Brain microvascular endothelial cell (primary cell): Measurements from ENCODE around the gene NOL4L.

ENCODE experiments used
- DNase-seq: peaks from one replicate; pipeline ENCODE4 v3.0.0-alpha.2; 2020
- H3K27ac ChIP-seq: fragments of 250-450 bp; sonication (Bioruptor Pico); 2 replicates; pipeline ENCODE4 v1.5.1; 2020; ENCODE audit warnings: mild to moderate bottlenecking, moderate library complexity
- H3K27me3 ChIP-seq: fragments of 250-450 bp; sonication (Bioruptor Pico); replicated peaks from 2 replicates; pipeline ENCODE4 v1.5.1; 2020; ENCODE audit warnings: mild to moderate bottlenecking
- H3K36me3 ChIP-seq: fragments of 250-450 bp; sonication (Bioruptor Pico); replicated peaks from 2 replicates; pipeline ENCODE4 v1.5.1; 2020; ENCODE audit warnings: mild to moderate bottlenecking
- H3K4me3 ChIP-seq: 2 replicates; pipeline ENCODE4 v1.5.1; 2011; ENCODE audit warnings: low read depth, mild to moderate bottlenecking, control low read depth, low read length, moderate library complexity
- CTCF ChIP-seq: IDR thresholded peaks from 2 replicates; pipeline ENCODE4 v1.5.1; 2011; ENCODE audit warnings: low read depth, mild to moderate bottlenecking, moderate library complexity, low read length, control low read depth, inconsistent platforms; ENCODE audit errors: missing control alignments
- in situ Hi-C: cut with HindIII; loops from 2 replicates; pipeline ENCODE4 v1.10.0; 2017; ENCODE audit warnings: low sequenced_read_pairs, low pct_ligation_motif_present

The NOL4L gene

GRCh38 chr20:32560482-32560988 lies 24.6 kb downstream of the NOL4L start:
- in situ Hi-C loops = no loop called here
- Histone ChIP-seq H3K27me3 (no peaks in the 10 kb centered on the region), H3K4me3 (no peak overlapping the region), H3K27ac (no peak overlapping the region), H3K36me3 (no peaks in the 10 kb centered on the region)
- DNase-seq = no peak
- no peak for TF ChIP-seq CTCF

GRCh38 chr20:32559753-32560380 lies 25.3 kb downstream of the NOL4L start:
- no peak for DNase-seq
- H3K27me3 ChIP-seq = no peaks in the 10 kb centered on the region
- H3K4me3 ChIP-seq = no peak overlapping the region
- in situ Hi-C loops = no loop called here
- TF ChIP-seq CTCF = no peak
- H3K36me3 ChIP-seq = no peaks in the 10 kb centered on the region
- no peak overlapping the region for H3K27ac ChIP-seq

GRCh38 chr20:32559205-32559752 lies 25.9 kb downstream of the NOL4L start:
- Histone ChIP-seq H3K27ac (no peak overlapping the region), H3K36me3 (no peaks in the 10 kb centered on the region), H3K27me3 (no peaks in the 10 kb centered on the region), H3K4me3 (no peak overlapping the region)
- no peak for DNase-seq
- in situ Hi-C loops = no loop called here
- no peak for TF ChIP-seq CTCF

GRCh38 chr20:32558526-32558925 lies 26.6 kb downstream of the NOL4L start:
- H3K36me3 ChIP-seq = no peaks in the 10 kb centered on the region
- no peaks in the 10 kb centered on the region for H3K27me3 ChIP-seq
- H3K4me3 ChIP-seq = no peak overlapping the region
- in situ Hi-C loops = no loop called here
- no peak overlapping the region for H3K27ac ChIP-seq
- no peak for TF ChIP-seq CTCF
- DNase-seq = no peak

GRCh38 chr20:32557319-32557718 lies 27.8 kb downstream of the NOL4L start:
- TF ChIP-seq CTCF = no peak
- no peaks in the 10 kb centered on the region for H3K36me3 ChIP-seq
- DNase-seq = no peak
- in situ Hi-C loops = no loop called here
- H3K4me3 ChIP-seq = no peak overlapping the region
- no peaks in the 10 kb centered on the region for H3K27me3 ChIP-seq
- H3K27ac ChIP-seq = no peak overlapping the region
